HEK293 (cell line): ENCODE results near the gene SBNO2.

ENCODE experiments used
- CTCF ChIA-PET: fragments of 350-600 bp; formaldehyde crosslinking; extraction: SDS; loops from one replicate; lab custom pipeline; 2021; ENCODE audit warnings: antibody characterized with exemption; lab: Yijun Ruan, JAX
- POLR2A ChIA-PET: fragments of 300-600 bp; formaldehyde crosslinking; extraction: SDS; loops from one replicate; lab custom pipeline; 2020; ENCODE audit warnings: antibody characterized with exemption, inconsistent platforms; lab: Yijun Ruan, JAX
- H3K27ac ChIP-seq: fragments of 200-500 bp; sonication (Bioruptor generic); 2 replicates; pipeline ENCODE4 v1.5.1; 2014; ENCODE audit warnings: low read depth, low read length, control low read depth, inconsistent platforms; ENCODE audit errors: extremely low read depth
- H3K36me3 ChIP-seq, 2 experiments: fragments of 200-500 bp in 1 of 2; sonication (Bioruptor generic) in 1 of 2; 1 replicate in 1 of 2; 2 replicates in 1 of 2; pipeline ENCODE4 v1.5.1; 2014 to 2017; ENCODE audit warnings: inconsistent platforms in 2 of 2, low read length in 2 of 2; ENCODE audit not compliant: control insufficient read depth in 2 of 2, insufficient read depth in 1 of 2
- H3K4me1 ChIP-seq: fragments of 200-500 bp; sonication (Bioruptor generic); 2 replicates; pipeline ENCODE4 v1.5.1; 2014; ENCODE audit warnings: mild to moderate bottlenecking, low read length, inconsistent platforms; ENCODE audit not compliant: control insufficient read depth, insufficient read depth
- H3K4me3 ChIP-seq: 2 replicates; pipeline ENCODE4 v1.5.1; 2011; ENCODE audit warnings: low read depth, mild to moderate bottlenecking, control low read depth, low read length, moderate library complexity
- H3K9me3 ChIP-seq: fragments of 200-500 bp; sonication (Bioruptor generic); 2 replicates; pipeline ENCODE4 v1.5.1; 2014; ENCODE audit warnings: low read depth, low read length, inconsistent platforms; ENCODE audit not compliant: control insufficient read depth, insufficient read depth
- GFI1B ChIP-seq: fragments of 450-650 bp; formaldehyde crosslinking; IDR thresholded peaks from 2 replicates; pipeline ENCODE4 v1.5.1; 2016; ENCODE audit warnings: missing biosample characterization, missing genetic modification characterization
- GLIS1 ChIP-seq: fragments of 450-650 bp; formaldehyde crosslinking; IDR thresholded peaks from 2 replicates; pipeline ENCODE4 v1.5.1; 2016; ENCODE audit warnings: missing biosample characterization, missing genetic modification characterization
- HOXD13 ChIP-seq: sonication (generic); formaldehyde crosslinking; IDR thresholded peaks from 2 replicates; pipeline ENCODE4 v1.8.0; 2022; ENCODE audit warnings: missing genetic modification reagents, borderline replicate concordance
- KLF1 ChIP-seq: fragments of 450-650 bp; formaldehyde crosslinking; IDR thresholded peaks from 2 replicates; pipeline ENCODE4 v1.5.1; 2016; ENCODE audit warnings: missing biosample characterization, missing genetic modification characterization
- KLF16 ChIP-seq: fragments of 450-650 bp; formaldehyde crosslinking; IDR thresholded peaks from 2 replicates; pipeline ENCODE4 v1.5.1; 2017; ENCODE audit warnings: missing biosample characterization, missing genetic modification characterization
- RBAK ChIP-seq: fragments of 450-650 bp; formaldehyde crosslinking; IDR thresholded peaks from 2 replicates; pipeline ENCODE4 v1.5.1; 2016; ENCODE audit warnings: missing biosample characterization, missing genetic modification characterization
- SALL2 ChIP-seq: fragments of 450-650 bp; formaldehyde crosslinking; IDR thresholded peaks from 2 replicates; pipeline ENCODE4 v1.5.0; 2017; ENCODE audit warnings: missing biosample characterization, mild to moderate bottlenecking, missing genetic modification characterization, borderline replicate concordance
- SETDB1 ChIP-seq: IDR thresholded peaks from one replicate; pipeline ENCODE4 v1.6.1; 2017; ENCODE audit warnings: mild to moderate bottlenecking, low read length, moderate library complexity, mixed read lengths; ENCODE audit not compliant: insufficient read length
- TCF7L2 ChIP-seq: IDR thresholded peaks from 2 replicates; pipeline ENCODE4 v1.6.1; 2011; ENCODE audit warnings: low read depth, mild to moderate bottlenecking, inconsistent platforms, low read length, moderate library complexity, borderline replicate concordance
- ZBTB44 ChIP-seq: fragments of 450-650 bp; IDR thresholded peaks from 2 replicates; pipeline ENCODE4 v1.5.1; 2018; ENCODE audit warnings: missing biosample characterization, mild to moderate bottlenecking, missing genetic modification characterization
- ZBTB49 ChIP-seq: fragments of 450-650 bp; formaldehyde crosslinking; IDR thresholded peaks from 2 replicates; pipeline ENCODE4 v1.5.1; 2016; ENCODE audit warnings: missing biosample characterization, missing genetic modification characterization, low read depth
- ZFP3 ChIP-seq: fragments of 450-650 bp; formaldehyde crosslinking; IDR thresholded peaks from 2 replicates; pipeline ENCODE4 v1.5.1; 2016; ENCODE audit warnings: low read depth, missing biosample characterization, missing genetic modification characterization
- ZNF10 ChIP-seq: fragments of 450-650 bp; formaldehyde crosslinking; IDR thresholded peaks from 2 replicates; pipeline ENCODE4 v1.5.1; 2017; ENCODE audit warnings: missing biosample characterization, missing genetic modification characterization
- ZNF121 ChIP-seq: fragments of 450-650 bp; formaldehyde crosslinking; IDR thresholded peaks from 2 replicates; pipeline ENCODE4 v1.5.1; 2016; ENCODE audit warnings: missing biosample characterization, missing genetic modification characterization
- ZNF133 ChIP-seq: fragments of 450-650 bp; formaldehyde crosslinking; IDR thresholded peaks from 2 replicates; pipeline ENCODE4 v1.5.1; 2016; ENCODE audit warnings: missing biosample characterization, missing genetic modification characterization
- ZNF239 ChIP-seq: fragments of 450-650 bp; formaldehyde crosslinking; IDR thresholded peaks from 2 replicates; pipeline ENCODE4 v1.5.1; 2016; ENCODE audit warnings: missing biosample characterization, missing genetic modification characterization
- ZNF26 ChIP-seq: fragments of 450-650 bp; formaldehyde crosslinking; IDR thresholded peaks from 2 replicates; pipeline ENCODE4 v1.5.1; 2016; ENCODE audit warnings: missing biosample characterization, missing genetic modification characterization
- ZNF433 ChIP-seq: fragments of 450-650 bp; formaldehyde crosslinking; IDR thresholded peaks from 2 replicates; pipeline ENCODE4 v1.5.1; 2016; ENCODE audit warnings: missing biosample characterization, missing genetic modification characterization, low read depth
- ZNF654 ChIP-seq: fragments of 450-650 bp; formaldehyde crosslinking; IDR thresholded peaks from 2 replicates; pipeline ENCODE4 v1.5.1; 2016; ENCODE audit warnings: low read depth, missing biosample characterization, missing genetic modification characterization
- ZNF701 ChIP-seq: fragments of 450-650 bp; formaldehyde crosslinking; IDR thresholded peaks from 2 replicates; pipeline ENCODE4 v1.5.1; 2016; ENCODE audit warnings: missing biosample characterization, missing genetic modification characterization
- ZNF747 ChIP-seq: fragments of 450-650 bp; formaldehyde crosslinking; IDR thresholded peaks from 2 replicates; pipeline ENCODE4 v1.5.1; 2016; ENCODE audit warnings: missing biosample characterization, missing genetic modification characterization
- TF ChIP-seq, protein P1 (sequence below): fragments of 450-650 bp; formaldehyde crosslinking; IDR thresholded peaks from 2 replicates; pipeline ENCODE4 v1.5.1; 2016; ENCODE audit warnings: missing biosample characterization, missing genetic modification characterization
- TF ChIP-seq, protein P2 (sequence below): fragments of 450-650 bp; formaldehyde crosslinking; IDR thresholded peaks from 2 replicates; pipeline ENCODE4 v1.5.1; 2016; ENCODE audit warnings: missing biosample characterization, missing genetic modification characterization

The SBNO2 gene

DNA sequence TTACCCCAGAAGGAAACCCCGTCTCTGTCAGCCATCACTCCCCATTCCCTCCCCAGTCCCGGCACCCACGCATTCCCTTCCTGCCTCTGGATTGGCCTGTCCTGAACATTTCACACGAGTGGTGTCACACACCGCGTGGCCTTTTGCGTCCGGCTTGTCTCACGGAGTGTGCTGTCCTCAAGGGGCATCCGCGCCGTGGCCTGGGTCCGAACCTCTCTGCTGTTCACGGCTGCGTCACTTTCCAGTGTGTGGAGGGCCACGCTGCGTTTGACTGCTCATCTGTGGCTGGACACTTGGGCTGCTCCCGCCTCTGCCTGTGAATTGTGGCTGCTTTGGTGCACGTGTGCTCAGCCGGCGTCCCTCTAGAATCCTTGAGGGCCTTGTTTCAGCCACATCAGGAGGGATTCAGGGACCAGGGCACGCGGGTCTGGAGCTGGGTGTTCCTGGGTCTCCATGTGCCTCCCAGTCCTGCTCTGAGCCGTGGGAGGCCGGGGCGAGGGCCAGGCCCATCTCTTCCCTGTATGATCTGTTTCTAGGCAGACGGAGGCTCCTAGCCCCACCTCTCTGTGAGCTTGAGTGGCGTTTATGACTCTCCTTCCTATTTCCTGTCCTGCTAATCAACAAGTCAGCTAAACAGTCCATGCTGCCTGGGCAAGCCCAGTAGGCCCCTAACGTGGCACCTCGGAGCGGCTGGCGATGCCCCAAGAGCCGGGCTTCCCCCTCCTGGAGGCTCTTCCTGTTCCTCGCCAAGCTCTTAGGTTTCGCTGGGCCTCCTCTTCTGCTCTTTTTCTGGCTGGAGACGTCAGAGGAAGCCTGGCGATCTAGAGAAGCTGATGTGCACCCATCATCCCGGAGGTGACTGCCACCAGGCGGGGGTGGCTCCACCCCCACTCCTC lies 39.6 kb upstream of the SBNO2 start (continued):
- TF ChIP-seq SALL2 (tag by site-specific recombination) (no peak), ZBTB44 (tag by site-specific recombination) (no peak), ZNF10 (tag by site-specific recombination) (no peak), KLF16 (tag by site-specific recombination) (no peak), RBAK (no peak), GLIS1 (tag by site-specific recombination) (peak; percentile 69), TCF7L2 (no peak)

GRCh38 chr19:1211494-1212234 lies 37.6 kb upstream of the SBNO2 start:
- CTCF ChIA-PET = interaction anchor here (0.6 to 1.6 kb wide), 3 partner anchors 9 to 220 kb away, joined by 3 read pairs; no protein-coding TSS in a partner anchor
- peaks cover 12% of the 10 kb centered on the region; the same call in 1 of the 2 replicates for H3K4me1 ChIP-seq
- POLR2A ChIA-PET = interaction anchor here (0.6 to 2.3 kb wide), 5 partner anchors 13 to 536 kb away, joined by 3 to 18 read pairs (median 4); partner anchors contain the start of gene CIRBP
- TF ChIP-seq, protein P1, sequence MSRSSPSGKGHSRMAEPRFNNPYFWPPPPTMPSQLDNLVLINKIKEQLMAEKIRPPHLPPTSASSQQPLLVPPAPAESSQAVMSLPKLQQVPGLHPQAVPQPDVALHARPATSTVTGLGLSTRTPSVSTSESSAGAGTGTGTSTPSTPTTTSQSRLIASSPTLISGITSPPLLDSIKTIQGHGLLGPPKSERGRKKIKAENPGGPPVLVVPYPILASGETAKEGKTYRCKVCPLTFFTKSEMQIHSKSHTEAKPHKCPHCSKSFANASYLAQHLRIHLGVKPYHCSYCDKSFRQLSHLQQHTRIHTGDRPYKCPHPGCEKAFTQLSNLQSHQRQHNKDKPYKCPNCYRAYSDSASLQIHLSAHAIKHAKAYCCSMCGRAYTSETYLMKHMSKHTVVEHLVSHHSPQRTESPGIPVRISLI = 0 out of 2 replicates have a peak, but pooled peaks have one; percentile 36
- TF ChIP-seq ZNF701 (tag by site-specific recombination) (no peak), ZNF433 (tag by site-specific recombination) (no peak), ZNF121 (no peak), ZNF239 (tag by site-specific recombination) (no peak), KLF1 (tag by site-specific recombination) (no peak), ZNF26 (no peak), ZBTB49 (no peak), SALL2 (tag by site-specific recombination) (no peak), SETDB1 (no peak), ZFP3 (tag by site-specific recombination) (no peak), HOXD13 (CRISPR knock-in tag) (no peak), ZNF133 (tag by site-specific recombination) (no peak), ZNF747 (tag by site-specific recombination) (no peak), GFI1B (tag by site-specific recombination) (no peak), ZNF654 (no peak)
- TF ChIP-seq, protein P2, sequence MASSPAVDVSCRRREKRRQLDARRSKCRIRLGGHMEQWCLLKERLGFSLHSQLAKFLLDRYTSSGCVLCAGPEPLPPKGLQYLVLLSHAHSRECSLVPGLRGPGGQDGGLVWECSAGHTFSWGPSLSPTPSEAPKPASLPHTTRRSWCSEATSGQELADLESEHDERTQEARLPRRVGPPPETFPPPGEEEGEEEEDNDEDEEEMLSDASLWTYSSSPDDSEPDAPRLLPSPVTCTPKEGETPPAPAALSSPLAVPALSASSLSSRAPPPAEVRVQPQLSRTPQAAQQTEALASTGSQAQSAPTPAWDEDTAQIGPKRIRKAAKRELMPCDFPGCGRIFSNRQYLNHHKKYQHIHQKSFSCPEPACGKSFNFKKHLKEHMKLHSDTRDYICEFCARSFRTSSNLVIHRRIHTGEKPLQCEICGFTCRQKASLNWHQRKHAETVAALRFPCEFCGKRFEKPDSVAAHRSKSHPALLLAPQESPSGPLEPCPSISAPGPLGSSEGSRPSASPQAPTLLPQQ (tag by site-specific recombination) = no peak

More at GRCh38 chr19:1211494-1212234, 37.6 kb upstream of the SBNO2 start:
- H3K36me3 ChIP-seq = peaks cover 18 to 40% of the 10 kb centered on the region in 2 experiments; a peak in 2 of 3 replicates
- H3K27ac ChIP-seq = peak overlapping the region; percentile 24; the same call in 1 of the 2 replicates
- H3K4me3 ChIP-seq = no peak overlapping the region
- no peaks in the 10 kb centered on the region for H3K9me3 ChIP-seq
